AG04449 (cell line): Measurements from ENCODE around the gene COMMD1.

ENCODE experiments used
- CTCF ChIA-PET: fragments of 350-600 bp; formaldehyde crosslinking; extraction: SDS; loops from one replicate; lab custom pipeline; 2021; ENCODE audit warnings: antibody characterized with exemption; lab: Yijun Ruan, JAX
- POLR2A ChIA-PET: fragments of 400-600, 350-600 bp; formaldehyde crosslinking; extraction: SDS; loops from one replicate; lab custom pipeline; 2020; ENCODE audit warnings: antibody characterized with exemption, inconsistent platforms; lab: Yijun Ruan, JAX
- DNase-seq: peaks from one replicate; pipeline ENCODE4 v3.0.0-alpha.2; 2010; ENCODE audit warnings: low read depth, low spot score
- H3K4me3 ChIP-seq: 2 replicates; pipeline ENCODE4 v1.5.1; 2011; ENCODE audit warnings: low read depth, mild to moderate bottlenecking, control low read depth, low read length
- TF ChIP-seq, protein P1 (sequence below): IDR thresholded peaks from one replicate; pipeline ENCODE4 v1.5.1; 2011; ENCODE audit warnings: mild to moderate bottlenecking, moderate library complexity, low read length, control low read depth, inconsistent platforms; ENCODE audit not compliant: insufficient read depth; ENCODE audit errors: missing control alignments

The COMMD1 gene

DNA sequence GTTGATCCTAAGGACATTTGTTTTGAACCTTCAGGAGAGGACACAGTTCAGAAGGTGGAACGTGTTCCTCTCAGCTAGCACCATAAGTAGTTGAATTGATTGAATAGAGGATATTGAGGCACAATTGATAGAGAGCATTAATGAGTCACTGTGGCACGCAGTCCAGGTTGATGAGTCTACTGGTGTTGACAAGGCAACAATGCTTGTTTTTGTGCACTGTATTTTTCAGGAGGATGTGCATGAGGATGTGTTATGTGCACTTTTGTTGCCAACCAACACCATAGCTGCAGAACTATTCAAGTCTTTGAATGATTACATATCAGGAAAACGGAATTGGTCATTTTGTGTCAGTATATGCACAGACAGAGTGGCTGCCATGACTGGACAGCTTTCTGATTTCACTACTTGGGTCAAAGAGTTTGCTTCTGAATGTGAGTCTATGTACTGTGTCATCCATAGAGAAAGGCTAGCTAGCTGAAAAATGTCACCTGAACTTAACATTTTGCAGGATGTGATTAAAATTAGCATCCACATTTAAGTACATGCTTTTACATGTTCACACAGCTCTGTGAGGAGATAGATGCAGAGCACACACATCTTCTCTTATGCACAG lies 150.4 kb downstream of the COMMD1 start:
- ChIA-PET CTCF (no interaction called here), POLR2A (no interaction called here)

DNA sequence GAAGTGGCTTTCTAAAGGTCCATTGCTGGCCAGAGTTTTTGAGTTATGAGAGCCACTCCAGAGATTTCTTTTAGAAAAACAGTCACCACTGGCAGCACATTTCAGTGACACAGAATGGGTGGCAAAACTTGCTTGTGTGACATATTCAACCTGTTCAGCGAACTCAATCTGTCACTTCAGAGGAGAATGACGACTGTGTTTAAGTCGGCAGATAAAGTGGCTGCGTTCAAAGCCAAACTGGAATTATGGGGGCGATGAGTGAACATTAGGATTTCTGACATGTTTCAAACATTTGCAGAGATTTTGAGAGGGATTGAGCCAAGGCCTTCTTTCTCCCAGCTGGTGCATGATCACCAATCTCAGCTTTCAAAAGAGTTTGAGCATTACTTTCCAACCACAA lies 150.9 kb downstream of the COMMD1 start:
- ChIA-PET POLR2A (no interaction called here), CTCF (no interaction called here)
- no peak for DNase-seq
- TF ChIP-seq, protein P1, sequence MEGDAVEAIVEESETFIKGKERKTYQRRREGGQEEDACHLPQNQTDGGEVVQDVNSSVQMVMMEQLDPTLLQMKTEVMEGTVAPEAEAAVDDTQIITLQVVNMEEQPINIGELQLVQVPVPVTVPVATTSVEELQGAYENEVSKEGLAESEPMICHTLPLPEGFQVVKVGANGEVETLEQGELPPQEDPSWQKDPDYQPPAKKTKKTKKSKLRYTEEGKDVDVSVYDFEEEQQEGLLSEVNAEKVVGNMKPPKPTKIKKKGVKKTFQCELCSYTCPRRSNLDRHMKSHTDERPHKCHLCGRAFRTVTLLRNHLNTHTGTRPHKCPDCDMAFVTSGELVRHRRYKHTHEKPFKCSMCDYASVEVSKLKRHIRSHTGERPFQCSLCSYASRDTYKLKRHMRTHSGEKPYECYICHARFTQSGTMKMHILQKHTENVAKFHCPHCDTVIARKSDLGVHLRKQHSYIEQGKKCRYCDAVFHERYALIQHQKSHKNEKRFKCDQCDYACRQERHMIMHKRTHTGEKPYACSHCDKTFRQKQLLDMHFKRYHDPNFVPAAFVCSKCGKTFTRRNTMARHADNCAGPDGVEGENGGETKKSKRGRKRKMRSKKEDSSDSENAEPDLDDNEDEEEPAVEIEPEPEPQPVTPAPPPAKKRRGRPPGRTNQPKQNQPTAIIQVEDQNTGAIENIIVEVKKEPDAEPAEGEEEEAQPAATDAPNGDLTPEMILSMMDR, result no peak
- no peak overlapping the region for H3K4me3 ChIP-seq

More for the DNA sequence above, 150.4 kb downstream of the COMMD1 start:
- no peak overlapping the region for H3K4me3 ChIP-seq
- TF ChIP-seq, protein P1, result no peak
- no peak for DNase-seq

DNA sequence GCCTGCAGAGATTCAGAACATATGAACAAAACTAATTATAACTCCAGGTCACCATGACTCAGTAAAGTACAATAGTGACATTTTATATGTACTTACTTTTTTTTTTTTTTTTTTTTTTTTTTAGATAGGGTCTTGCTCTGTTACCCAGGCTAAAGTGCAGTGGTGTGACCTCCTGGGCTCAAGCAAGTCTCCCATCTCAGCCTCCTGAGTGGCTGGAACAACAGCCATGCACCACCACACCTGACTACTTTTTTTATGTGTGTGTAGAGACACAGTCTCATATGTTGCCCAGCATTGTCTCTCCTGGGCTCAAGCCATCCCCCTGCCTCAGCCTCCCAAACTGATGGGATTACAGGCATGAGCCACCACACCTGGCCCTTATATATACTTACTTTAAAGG lies 159.8 kb downstream of the COMMD1 start:
- ChIA-PET CTCF (no interaction called here), POLR2A (no interaction called here)
- H3K4me3 ChIP-seq, result no peak overlapping the region
- no peak for DNase-seq
- TF ChIP-seq, protein P1, result no peak

DNA sequence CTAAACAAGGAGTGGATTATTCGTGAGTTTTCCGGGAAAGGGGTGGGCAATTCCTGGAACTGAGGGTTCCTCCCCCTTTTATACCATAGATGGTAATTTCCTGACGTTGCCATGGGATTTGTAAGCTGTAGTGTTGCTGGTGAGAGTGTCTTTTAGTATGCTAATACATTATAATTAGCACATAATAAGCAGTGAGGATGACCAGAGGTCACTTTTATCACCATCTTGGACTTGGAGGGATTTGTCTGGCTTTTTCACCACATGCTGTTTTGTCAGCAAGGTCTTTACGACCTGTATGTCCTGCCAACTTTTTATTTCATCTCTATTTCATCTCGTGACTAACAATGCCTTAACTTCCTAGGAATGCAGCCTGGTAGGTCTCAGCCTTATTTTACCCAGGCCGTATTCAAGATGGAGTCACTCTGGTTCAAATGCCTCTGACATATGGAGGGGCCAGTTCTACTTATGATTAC lies 165.7 kb downstream of the COMMD1 start:
- POLR2A ChIA-PET, result no interaction called here
- DNase-seq, result peak; percentile 5
- TF ChIP-seq, protein P1, result no peak
- no peak overlapping the region for H3K4me3 ChIP-seq
- CTCF ChIA-PET, result no interaction called here

DNA sequence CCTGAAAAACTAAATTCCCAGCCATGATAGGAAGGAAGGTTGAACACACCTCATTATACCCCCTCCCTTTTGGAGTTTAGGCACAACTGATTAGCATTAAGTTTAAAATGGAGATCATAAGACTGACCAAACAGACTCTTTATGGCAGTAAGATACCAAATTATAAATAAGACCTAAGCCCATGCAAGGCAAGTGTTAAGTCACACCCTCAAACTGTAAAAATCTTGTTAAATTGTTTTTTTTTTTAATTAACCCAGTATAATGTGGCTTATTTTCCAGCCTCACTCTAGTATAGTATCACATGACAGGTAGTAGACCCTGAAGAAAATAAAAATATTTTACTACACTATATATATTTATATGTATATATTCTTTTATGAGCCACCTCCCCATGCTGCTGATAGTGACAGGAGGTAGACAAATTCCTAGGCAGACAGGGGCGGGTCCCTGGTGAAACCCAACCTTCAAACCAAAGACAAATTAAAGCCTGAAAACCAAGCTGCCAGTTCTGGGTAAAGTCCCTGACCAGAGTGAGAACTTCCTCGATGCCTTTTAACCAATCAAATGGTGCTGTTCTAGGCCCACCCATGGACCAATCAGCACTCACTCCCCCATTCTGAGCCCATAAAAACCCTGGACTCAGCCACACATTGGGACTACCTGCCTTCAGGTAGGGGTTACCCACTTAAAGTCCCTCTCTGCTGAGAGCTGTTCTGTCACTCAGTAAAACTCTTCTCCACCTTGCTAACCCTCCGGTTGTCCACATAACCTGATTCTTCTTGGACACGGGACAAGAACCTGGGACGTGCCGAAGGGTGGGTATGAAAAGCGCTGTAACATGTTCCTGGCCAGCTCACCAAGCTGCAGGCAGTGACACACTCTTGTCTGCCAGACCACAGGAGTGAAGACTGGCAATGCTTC lies 166.5 kb downstream of the COMMD1 start:
- TF ChIP-seq, protein P1, result no peak
- H3K4me3 ChIP-seq, result no peak overlapping the region
- no peak for DNase-seq
- ChIA-PET POLR2A (no interaction called here), CTCF (no interaction called here)

DNA sequence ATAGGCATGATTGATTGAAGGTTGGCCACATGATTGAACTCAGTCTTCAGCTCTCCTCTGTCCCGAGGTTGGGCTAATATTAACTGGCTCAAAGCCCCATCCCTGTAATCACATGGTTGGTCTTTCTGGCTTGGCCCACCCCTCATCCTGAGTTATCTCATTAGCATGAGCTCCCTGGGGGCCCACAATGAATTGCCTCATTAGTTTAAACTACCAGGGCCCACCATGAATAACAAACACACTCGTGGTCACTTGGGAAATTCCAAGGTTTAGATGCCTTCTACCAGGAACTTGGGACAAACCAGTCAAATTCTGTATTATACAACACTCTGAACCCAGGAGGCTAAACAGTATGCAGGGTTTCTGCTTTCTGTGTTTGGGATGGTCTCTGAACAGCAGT lies 168.8 kb downstream of the COMMD1 start:
- POLR2A ChIA-PET, result no interaction called here
- CTCF ChIA-PET, result no interaction called here
- DNase-seq, result no peak
- no peak overlapping the region for H3K4me3 ChIP-seq
- TF ChIP-seq, protein P1, result no peak
